HepG2 (cell line): ENCODE measurements around the gene CHN2. TPM values are rescaled to one million over a fixed set of nuclear protein-coding genes. Genes with fewer than 3 reads are reported as not detected.

ENCODE experiments used
- ARNT ChIP-seq: fragments of 450-650 bp; IDR thresholded peaks from 2 replicates; pipeline ENCODE4 v1.6.1; 2017
- ELF4 ChIP-seq: sonication (generic); formaldehyde crosslinking; IDR thresholded peaks from 2 replicates; pipeline ENCODE4 v1.5.0; 2020; ENCODE audit warnings: missing genetic modification reagents, mild to moderate bottlenecking, moderate library complexity, borderline replicate concordance
- MAZ ChIP-seq, 2 experiments: sonication (generic) in 1 of 2; formaldehyde crosslinking in 1 of 2; IDR thresholded peaks; 2 replicates each; pipeline versions ENCODE4 v1.5.0 to v1.6.1; 2012 to 2020; ENCODE audit warnings: low read depth in 2 of 2, mild to moderate bottlenecking in 2 of 2, borderline replicate concordance in 1 of 2, improper control_type of control experiment in 1 of 2, low read length in 1 of 2, missing genetic modification reagents in 1 of 2, moderate library complexity in 1 of 2
- RXRB ChIP-seq: IDR thresholded peaks from 2 replicates; pipeline ENCODE4 v1.6.1; 2016; ENCODE audit warnings: borderline replicate concordance, missing genetic modification reagents, missing compliant biosample characterization
- ZBTB7A ChIP-seq: sonication (generic); formaldehyde crosslinking; IDR thresholded peaks from 2 replicates; pipeline ENCODE4 v1.8.0; 2022; ENCODE audit warnings: mild to moderate bottlenecking, missing genetic modification reagents
- ZFP62 ChIP-seq: sonication (generic); formaldehyde crosslinking; IDR thresholded peaks from 2 replicates; pipeline ENCODE4 v1.4.0; 2020; ENCODE audit warnings: missing genetic modification reagents
- ZNF512B ChIP-seq: sonication (generic); formaldehyde crosslinking; IDR thresholded peaks from 2 replicates; pipeline ENCODE4 v1.5.1; 2020; ENCODE audit warnings: missing genetic modification reagents, mild to moderate bottlenecking, borderline replicate concordance
- ZNF558 ChIP-seq: sonication (generic); formaldehyde crosslinking; IDR thresholded peaks from 2 replicates; pipeline ENCODE4 v1.9.0; 2022; ENCODE audit warnings: mild to moderate bottlenecking, missing genetic modification reagents, borderline replicate concordance
- ZNF629 ChIP-seq: sonication (generic); formaldehyde crosslinking; conservative IDR thresholded peaks from 2 replicates; pipeline ENCODE4 v1.5.0; 2020; ENCODE audit warnings: missing genetic modification reagents
- ZNF761 ChIP-seq: sonication (generic); formaldehyde crosslinking; conservative IDR thresholded peaks from 2 replicates; pipeline ENCODE4 v1.4.0; 2020; ENCODE audit warnings: mild to moderate bottlenecking, missing genetic modification reagents
- ZNF839 ChIP-seq: sonication (generic); formaldehyde crosslinking; IDR thresholded peaks from 2 replicates; pipeline ENCODE4 v1.4.0; 2020; ENCODE audit warnings: missing genetic modification reagents, mild to moderate bottlenecking, borderline replicate concordance
- ZSCAN20 ChIP-seq: sonication (generic); formaldehyde crosslinking; IDR thresholded peaks from 2 replicates; pipeline ENCODE4 v1.4.0; 2020; ENCODE audit warnings: missing genetic modification reagents, mild to moderate bottlenecking, borderline replicate concordance
- ZSCAN22 ChIP-seq: sonication (generic); formaldehyde crosslinking; IDR thresholded peaks from 2 replicates; pipeline ENCODE4 v1.4.0; 2020; ENCODE audit warnings: mild to moderate bottlenecking, missing genetic modification reagents
- polyA plus RNA-seq, 8 experiments: library from polyadenylated mRNA; depleted of rRNA in 3 of 8; stranded (reverse) in 7 of 8; unstranded in 1 of 8; fragments of >200 nt; fragmentation: Illumina TruSeq in 4 of 8; extraction: Trizol in 4 of 8; gene quantifications; 2 replicates each; pipeline versions ENCODE4 v1.2.1 to v1.2.3, GENCODE V29; 2011 to 2016; ENCODE audit warnings: low read depth in 4 of 8, missing spikeins in 1 of 8, mixed read lengths in 1 of 8; ENCODE audit not compliant: insufficient read depth in 1 of 8
- total RNA-seq, 5 experiments: library from RNA; depleted of rRNA; stranded (reverse); fragments of >200 nt; fragmentation: Illumina TruSeq; extraction: Trizol; gene quantifications; 2 replicates each; pipeline ENCODE4 v1.2.3, GENCODE V29; 2016; ENCODE audit warnings: low read depth in 1 of 5
- TF ChIP-seq, protein P1 (sequence below): sonication (generic); formaldehyde crosslinking; IDR thresholded peaks from 2 replicates; pipeline ENCODE4 v1.8.0; 2023; ENCODE audit warnings: mild to moderate bottlenecking, missing genetic modification reagents
- TF ChIP-seq, protein P2 (sequence below): sonication (generic); formaldehyde crosslinking; IDR thresholded peaks from 2 replicates; pipeline ENCODE4 v1.4.0; 2020; ENCODE audit warnings: mild to moderate bottlenecking, missing genetic modification reagents
- TF ChIP-seq, protein P3 (sequence below): sonication (generic); formaldehyde crosslinking; IDR thresholded peaks from 2 replicates; pipeline ENCODE4 v1.5.0; 2020; ENCODE audit warnings: missing genetic modification reagents
- TF ChIP-seq, protein P4 (sequence below): sonication (generic); formaldehyde crosslinking; IDR thresholded peaks from 2 replicates; pipeline ENCODE4 v1.8.0; 2022; ENCODE audit warnings: missing genetic modification reagents, mild to moderate bottlenecking, moderate library complexity, borderline replicate concordance

Gene CHN2
- total and polyA plus RNA-seq, 2 of the 13 experiments (the other 11 are each of a cell fraction or from before 2014, with no cell fraction given), result 23.5 to 30.5 TPM

DNA sequence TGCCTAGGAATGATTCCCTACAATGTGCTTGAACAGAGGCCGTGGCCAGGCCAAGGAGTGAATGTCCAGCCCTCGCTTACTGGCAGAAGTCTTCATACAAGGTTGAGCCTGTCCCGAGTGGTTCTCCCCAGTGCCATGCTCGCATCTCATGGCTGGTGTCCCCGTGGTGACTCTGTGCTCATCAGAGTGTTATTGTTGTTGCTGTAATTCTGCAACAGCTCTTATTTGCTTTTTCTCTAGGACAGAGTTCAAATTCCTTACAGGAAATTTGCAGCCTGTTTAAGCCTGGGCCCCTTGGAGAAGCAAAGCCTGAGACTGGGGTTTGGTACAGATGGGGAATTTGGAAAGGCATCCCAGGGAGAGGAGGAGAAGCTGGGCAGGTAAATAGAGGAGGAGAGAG is 211.3 kb downstream of the CHN2 start (continued):
- TF ChIP-seq ELF4 (CRISPR knock-in tag), result no peak
- TF ChIP-seq ZNF512B (CRISPR knock-in tag), result no peak
- no peak for TF ChIP-seq ZNF839 (CRISPR knock-in tag)
- TF ChIP-seq, protein P1, sequence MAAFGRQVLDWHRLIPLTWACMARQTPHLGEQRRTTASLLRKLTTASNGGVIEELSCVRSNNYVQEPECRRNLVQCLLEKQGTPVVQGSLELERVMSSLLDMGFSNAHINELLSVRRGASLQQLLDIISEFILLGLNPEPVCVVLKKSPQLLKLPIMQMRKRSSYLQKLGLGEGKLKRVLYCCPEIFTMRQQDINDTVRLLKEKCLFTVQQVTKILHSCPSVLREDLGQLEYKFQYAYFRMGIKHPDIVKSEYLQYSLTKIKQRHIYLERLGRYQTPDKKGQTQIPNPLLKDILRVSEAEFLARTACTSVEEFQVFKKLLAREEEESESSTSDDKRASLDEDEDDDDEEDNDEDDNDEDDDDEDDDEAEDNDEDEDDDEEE (CRISPR knock-in tag), result no peak
- no peak for TF ChIP-seq ZSCAN22 (CRISPR knock-in tag)
- no peak for TF ChIP-seq ZNF761 (CRISPR knock-in tag)
- no peak for TF ChIP-seq ZNF558 (CRISPR knock-in tag)
- no peak for TF ChIP-seq MAZ (IDR thresholded peaks at IDR 0.05; ENCODE audit: borderline replicate concordance, low read depth, low read length)
- no peak for TF ChIP-seq MAZ (CRISPR knock-in tag; IDR thresholded peaks at IDR 0.05; ENCODE audit: low read depth)
- TF ChIP-seq, protein P2, sequence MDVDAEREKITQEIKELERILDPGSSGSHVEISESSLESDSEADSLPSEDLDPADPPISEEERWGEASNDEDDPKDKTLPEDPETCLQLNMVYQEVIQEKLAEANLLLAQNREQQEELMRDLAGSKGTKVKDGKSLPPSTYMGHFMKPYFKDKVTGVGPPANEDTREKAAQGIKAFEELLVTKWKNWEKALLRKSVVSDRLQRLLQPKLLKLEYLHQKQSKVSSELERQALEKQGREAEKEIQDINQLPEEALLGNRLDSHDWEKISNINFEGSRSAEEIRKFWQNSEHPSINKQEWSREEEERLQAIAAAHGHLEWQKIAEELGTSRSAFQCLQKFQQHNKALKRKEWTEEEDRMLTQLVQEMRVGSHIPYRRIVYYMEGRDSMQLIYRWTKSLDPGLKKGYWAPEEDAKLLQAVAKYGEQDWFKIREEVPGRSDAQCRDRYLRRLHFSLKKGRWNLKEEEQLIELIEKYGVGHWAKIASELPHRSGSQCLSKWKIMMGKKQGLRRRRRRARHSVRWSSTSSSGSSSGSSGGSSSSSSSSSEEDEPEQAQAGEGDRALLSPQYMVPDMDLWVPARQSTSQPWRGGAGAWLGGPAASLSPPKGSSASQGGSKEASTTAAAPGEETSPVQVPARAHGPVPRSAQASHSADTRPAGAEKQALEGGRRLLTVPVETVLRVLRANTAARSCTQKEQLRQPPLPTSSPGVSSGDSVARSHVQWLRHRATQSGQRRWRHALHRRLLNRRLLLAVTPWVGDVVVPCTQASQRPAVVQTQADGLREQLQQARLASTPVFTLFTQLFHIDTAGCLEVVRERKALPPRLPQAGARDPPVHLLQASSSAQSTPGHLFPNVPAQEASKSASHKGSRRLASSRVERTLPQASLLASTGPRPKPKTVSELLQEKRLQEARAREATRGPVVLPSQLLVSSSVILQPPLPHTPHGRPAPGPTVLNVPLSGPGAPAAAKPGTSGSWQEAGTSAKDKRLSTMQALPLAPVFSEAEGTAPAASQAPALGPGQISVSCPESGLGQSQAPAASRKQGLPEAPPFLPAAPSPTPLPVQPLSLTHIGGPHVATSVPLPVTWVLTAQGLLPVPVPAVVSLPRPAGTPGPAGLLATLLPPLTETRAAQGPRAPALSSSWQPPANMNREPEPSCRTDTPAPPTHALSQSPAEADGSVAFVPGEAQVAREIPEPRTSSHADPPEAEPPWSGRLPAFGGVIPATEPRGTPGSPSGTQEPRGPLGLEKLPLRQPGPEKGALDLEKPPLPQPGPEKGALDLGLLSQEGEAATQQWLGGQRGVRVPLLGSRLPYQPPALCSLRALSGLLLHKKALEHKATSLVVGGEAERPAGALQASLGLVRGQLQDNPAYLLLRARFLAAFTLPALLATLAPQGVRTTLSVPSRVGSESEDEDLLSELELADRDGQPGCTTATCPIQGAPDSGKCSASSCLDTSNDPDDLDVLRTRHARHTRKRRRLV (CRISPR knock-in tag), result no peak
- TF ChIP-seq ZBTB7A (CRISPR knock-in tag), result no peak
- TF ChIP-seq, protein P3, sequence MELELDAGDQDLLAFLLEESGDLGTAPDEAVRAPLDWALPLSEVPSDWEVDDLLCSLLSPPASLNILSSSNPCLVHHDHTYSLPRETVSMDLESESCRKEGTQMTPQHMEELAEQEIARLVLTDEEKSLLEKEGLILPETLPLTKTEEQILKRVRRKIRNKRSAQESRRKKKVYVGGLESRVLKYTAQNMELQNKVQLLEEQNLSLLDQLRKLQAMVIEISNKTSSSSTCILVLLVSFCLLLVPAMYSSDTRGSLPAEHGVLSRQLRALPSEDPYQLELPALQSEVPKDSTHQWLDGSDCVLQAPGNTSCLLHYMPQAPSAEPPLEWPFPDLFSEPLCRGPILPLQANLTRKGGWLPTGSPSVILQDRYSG (CRISPR knock-in tag), result no peak
- no peak for TF ChIP-seq ZFP62
- no peak for TF ChIP-seq ZNF629
- TF ChIP-seq, protein P4, sequence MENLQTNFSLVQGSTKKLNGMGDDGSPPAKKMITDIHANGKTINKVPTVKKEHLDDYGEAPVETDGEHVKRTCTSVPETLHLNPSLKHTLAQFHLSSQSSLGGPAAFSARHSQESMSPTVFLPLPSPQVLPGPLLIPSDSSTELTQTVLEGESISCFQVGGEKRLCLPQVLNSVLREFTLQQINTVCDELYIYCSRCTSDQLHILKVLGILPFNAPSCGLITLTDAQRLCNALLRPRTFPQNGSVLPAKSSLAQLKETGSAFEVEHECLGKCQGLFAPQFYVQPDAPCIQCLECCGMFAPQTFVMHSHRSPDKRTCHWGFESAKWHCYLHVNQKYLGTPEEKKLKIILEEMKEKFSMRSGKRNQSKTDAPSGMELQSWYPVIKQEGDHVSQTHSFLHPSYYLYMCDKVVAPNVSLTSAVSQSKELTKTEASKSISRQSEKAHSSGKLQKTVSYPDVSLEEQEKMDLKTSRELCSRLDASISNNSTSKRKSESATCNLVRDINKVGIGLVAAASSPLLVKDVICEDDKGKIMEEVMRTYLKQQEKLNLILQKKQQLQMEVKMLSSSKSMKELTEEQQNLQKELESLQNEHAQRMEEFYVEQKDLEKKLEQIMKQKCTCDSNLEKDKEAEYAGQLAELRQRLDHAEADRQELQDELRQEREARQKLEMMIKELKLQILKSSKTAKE (CRISPR knock-in tag), result peak; percentile 32; the same call in 1 of the 2 replicates
- no peak for TF ChIP-seq ZSCAN20 (CRISPR knock-in tag)
- TF ChIP-seq ARNT, result no peak
- peak; percentile 93 for TF ChIP-seq RXRB (CRISPR knock-in tag)
